HG03108 (cell line): Measurements from ENCODE around the gene FZR1.
"Not testable (repeated sequence)": the region's sequence is repeated elsewhere in the genome, so short reads cannot be mapped to it uniquely, and the experiment has no call there.

Experiments used
- ATAC-seq: cut with Tn5 transposase; IDR thresholded peaks from one replicate; pipeline ENCODE4 v1.9.1; 2021; ENCODE audit warnings: moderate library complexity; ENCODE audit not compliant: unreplicated experiment

The FZR1 gene

GRCh38 chr19:3494051-3494450, 12.1 kb upstream of the FZR1 start:
- ATAC-seq, result no peak

DNA sequence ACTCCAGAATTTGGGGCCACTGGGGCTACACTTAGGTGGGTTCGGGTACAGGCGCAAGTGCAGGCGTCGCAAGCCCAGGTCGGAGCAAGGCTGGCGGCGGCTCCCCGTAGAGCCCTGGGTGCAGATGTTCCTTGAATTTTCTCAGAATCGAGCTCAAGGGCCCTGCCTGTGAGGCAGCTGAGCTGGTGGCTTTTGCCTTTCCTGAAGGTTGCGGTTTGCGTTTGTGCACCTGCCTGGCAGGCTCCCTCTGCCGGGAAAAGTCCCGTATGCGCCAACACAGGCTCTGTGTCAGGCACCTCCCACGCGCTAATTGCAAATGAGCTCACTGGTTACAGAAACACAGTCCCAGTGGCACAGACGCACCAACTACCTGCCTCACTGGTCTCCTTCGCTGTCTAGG, 11.6 kb upstream of the FZR1 start:
- no peak for ATAC-seq

DNA sequence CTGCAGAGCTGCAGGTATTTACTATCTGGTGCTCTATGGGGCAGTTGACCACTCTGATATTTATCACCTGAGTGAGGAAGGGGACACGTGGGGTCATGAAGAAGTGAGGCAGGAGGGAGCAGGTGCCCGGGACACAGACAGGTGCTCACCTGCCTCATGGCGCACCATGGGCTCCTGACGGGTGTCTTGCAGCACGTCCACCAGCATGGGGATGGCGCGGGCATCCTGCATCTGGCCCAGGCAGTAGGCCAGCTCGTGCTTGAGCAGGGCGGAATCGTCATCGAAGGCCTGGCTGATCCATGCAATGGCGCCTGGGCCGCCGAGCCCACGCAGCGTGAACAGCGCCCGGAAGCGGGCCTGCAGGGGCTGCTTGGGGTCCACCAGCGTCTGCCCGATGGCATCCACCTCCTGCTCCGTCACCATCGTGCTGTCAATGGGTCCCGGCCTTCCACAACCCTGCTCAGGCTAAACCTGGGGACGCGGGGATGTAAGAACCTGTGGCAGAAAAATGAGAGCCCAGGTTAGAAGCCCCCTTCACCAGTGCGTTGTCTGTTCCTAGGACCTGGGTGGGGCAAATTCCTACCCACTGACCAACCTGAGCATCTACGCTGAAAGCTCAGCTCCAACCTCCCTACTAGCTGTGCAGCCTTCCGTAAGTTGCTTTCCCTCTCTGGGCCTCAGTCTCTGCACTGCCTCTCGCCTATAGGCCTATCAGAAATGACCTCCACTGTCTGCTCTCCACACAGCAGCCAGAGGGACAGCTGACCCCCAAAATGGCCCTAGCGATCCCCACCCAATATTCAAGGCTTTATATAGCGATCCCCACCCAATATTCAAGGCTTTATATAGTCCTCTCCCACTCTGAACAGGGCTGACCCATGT, 9.5 kb upstream of the FZR1 start:
- ATAC-seq, result no peak

DNA sequence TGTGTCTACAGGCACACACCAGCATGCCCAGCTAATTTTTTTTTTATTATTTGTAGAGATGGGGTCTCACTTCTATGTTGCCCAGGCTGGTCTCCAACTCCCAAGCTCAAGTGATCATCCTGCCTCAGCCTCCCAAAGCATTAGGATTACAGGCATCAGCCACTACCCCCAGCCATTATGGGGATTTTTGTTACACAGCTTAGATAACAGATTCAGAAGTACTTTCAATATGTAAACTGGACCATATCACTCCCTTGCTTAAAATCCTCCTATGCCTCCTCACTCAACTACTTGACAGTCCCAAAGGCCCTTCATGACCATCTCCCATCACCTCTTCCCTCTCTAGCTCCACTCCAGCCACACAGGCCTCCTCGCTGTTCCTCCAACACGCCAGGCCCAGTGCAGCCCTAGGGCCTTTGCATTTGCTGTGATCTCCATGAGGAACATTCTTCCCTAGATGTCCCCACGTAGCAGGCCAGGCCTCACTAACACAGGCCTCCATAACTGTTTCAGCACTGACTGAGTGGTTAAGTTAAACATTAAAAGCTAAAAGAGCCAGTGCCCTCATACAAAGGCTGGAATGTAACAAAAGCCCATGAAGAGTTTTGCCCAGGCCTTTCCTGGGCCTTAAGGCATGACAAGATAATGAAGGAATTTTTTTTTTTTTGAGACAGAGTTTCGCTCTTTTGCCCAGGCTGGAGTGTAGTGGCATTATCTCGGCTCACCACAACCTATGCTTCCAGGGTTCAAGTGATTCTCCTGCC, 8.2 kb upstream of the FZR1 start:
- no peak for ATAC-seq

GRCh38 chr19:3499738-3500428, 6.2 kb upstream of the FZR1 start:
- ATAC-seq, result no peak

DNA sequence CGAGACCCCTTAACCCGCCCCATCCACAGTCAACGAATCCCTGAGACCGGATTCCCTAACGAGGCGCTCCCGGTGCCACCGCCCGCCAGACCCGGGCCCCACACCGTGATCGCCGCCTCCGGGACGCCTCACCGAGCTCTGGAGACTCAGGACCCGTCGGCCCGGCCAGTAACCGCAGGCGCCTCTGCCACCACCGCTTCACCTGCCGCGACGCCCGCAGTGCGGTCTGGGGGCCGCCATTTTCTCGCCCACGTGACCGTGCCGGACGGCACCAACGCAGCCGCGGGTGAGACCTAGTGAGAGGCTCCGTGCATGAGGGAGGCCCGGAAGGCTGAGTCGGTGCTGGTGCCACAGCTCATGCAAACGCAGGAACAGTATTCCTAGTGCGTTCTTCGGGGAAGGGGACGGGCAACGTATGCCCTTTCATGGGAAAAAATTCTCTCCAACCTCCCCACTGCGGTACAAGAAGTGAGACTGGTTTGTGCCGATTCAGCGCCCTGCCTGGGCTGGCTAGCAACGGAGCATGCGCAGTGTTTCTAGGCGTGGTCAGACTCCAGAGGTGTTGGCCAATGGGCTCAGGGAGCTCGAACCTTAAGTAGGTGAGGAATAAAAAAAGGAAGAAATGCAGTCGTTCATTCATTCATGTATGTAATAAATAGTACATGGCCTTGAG, 5.5 kb upstream of the FZR1 start, which contains the start of gene DOHH:
Gene DOHH, minus strand, starts transcription at position 246 of the 673 bp plus-strand sequence. CDS start 3,860 bp downstream, outside the sequence.
- ATAC-seq, result peak; percentile 84

- ATAC-seq, result no peak
Measured at GRCh38 chr19:3501780-3502179, 4.3 kb upstream of the FZR1 start.

GRCh38 chr19:3503036-3503572, 3.0 kb upstream of the FZR1 start:
- ATAC-seq, result no peak

DNA sequence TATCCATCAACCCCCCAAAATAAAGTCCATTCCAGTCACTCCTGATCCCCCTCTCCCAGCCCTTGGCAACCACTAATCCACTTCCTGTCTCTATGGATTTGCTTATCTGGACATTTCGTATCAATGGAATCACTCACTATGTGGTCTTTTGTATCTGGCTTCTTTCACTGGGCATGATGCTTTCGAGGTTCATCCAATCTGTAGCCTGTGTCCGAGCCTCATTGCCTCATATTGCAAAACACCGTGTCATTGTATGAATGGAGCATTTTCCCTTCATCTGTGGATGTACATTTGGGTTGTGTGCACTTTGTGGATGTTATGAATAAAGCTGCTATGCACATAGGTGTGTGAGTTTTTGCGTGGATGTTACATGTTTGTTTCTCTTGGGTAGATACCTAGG, 1.4 kb upstream of the FZR1 start:
- ATAC-seq, result no peak

DNA sequence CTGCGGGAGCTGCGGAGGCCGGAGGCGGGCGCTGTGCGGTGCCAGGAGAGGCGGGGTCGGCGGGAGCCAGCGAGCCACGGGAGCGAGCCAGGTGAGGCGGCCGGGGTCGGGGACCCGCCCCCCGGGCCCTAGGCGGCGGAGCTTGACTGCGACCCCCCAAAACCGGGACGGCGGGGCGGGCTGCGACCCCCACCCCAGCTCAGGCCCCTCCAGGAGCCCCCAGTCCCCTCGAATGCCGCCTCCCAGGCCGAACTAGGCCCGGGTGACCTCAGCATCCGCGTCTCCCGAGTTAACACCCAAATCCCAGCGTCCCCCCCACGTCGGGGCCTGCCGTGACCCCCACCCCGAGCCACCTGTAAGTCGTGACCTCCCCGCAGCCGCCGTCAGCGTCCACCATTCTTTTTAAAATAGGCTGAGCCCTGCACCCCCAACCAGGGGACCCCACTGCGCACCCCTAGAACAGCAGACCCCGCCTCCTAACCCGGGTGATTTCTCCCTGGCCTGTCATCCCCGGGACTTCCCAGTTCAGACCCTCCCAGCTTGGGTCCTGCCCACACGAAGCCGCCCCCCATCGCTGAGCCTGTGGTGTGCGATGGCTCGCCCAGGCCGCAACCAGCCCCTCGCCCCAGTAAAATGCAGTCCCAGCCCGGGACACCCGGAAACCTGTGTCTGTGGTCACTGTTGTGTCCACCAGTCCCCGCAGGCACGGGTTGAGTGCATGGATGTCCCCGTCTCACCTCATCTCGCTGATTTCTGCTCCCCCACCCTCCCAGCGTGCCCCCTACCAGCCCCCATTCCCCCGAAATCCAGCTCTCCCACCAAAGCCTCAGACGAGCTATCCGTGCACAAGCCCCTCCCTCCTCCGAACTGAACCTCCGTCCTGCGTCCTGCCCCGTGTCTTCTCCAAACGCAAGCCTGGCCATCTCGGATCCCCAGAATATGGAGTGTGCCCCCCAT, 551 bp downstream of the FZR1 start:
- peak; percentile 8 for ATAC-seq

DNA sequence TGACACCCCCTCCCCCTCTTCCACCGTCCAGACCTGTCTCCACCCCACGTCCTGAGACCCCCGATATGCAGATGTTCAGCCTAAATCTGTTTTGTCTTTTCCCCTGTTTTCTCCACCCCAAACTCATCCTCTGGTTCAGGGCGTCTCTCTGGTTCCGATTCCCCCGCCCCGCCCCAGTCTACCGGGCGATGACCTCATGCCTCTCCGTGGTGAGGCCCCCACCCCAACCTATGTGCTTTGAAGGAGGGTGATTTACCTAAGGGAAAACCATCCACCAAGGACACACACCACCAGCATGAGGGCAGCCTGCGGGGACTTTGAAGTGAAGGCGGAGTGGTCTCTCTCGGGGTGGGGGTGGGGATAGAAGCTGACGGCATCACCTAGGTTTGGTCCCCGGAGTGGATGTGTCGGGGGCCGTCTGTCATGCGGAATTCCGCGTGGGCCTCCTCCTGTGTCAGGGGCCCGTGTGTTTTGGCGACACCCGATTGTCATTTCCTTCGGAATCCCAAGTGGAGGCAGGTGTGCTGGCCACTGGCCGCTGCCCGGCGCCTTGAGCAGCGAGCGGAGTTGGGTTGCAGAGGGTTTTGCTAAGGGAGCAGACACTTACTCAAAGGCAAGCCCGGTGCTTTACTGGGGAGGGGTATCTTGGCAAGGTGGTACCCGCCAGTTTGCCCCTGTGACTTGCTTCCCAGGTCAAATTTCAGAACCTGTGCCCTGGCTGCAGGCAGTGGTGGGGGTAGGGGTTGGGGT, 1.4 kb downstream of the FZR1 start:
- ATAC-seq, result no peak

DNA sequence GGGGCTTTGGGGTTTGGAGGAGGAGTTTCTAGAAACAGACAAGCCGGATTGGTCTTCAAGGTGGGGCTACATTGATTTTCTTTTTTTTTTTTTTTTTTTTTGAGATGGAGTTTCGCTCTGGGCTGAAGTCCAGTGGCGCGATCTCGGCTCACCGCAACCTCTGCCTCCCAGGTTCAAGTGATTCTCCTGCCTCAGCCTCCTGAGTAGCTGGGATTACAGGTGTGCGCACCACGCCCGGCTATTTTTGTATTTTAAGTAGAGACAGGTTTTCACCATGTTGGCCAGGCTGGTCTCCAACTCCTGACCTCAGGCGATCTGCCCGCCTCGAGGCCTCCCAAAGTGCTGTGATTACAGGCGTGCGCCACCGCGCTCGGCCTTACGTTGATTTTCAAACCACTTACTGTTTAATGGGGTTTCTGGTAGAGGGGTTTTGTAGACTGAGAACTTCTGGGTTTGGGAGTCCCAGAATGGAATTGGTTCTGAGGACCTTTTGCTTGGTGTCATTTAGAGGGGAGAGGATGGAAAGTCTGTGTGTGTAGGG, 2.1 kb downstream of the FZR1 start:
- ATAC-seq, result not testable (repeated sequence)

DNA sequence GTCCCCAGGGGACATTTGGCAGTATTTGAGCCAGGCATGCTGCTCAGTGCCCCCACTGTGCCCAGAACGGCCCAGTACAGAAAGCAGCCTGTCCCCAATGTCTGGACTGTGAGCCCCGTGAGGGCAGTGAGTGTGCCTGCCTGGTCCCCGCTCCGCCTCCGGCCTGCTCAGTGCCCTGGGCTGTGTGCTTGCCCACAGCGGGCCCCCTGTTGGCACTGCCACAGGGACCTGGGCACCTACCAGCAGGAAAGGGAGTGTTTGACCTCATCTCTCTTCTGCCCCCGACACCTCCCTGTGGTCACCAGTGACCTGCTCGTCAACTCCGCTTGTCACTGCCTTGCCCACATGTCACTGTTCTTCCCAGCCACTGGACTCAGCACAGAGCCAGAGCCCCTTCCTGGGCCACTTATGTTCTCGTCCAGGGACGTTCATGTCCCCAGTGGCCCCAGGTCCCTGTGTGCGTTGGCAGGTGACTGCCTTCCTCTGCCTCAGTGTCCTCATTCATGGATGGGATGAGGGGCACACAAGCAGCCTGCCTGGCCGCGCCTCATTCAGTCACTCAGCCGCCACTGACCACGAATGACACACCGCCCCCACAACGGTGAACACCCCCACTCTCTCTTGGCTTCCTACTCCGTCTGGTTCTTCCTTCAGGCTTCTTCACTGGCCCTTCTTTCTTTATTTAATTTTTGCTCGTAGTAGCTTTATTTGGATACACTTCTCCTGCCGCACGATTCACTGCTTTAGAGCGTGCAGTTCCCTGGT, 2.8 kb downstream of the FZR1 start:
- no peak for ATAC-seq

DNA sequence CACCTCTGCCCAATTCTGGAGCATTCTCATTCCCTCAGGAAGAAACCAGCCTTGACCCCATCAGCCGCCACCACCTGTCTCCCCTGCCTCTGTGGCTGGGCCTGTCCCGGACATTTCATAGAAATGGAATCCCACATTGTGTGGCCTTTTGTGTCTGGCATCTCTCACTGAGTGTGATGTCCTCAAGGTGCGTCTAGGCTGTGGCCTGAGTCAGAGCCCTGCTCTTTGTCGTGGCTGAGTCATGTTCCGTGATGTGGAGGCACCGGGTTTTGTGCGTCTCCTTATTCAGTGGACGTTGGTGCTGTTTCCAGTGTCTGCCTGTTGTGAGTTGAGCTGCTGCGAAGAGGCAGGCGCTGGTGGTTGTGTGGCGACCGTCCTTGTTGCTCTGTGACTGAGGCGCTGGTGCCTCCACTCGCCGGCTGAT, 3.5 kb downstream of the FZR1 start:
- ATAC-seq, result no peak

GRCh38 chr19:3510727-3511126, 4.6 kb downstream of the FZR1 start:
- no peak for ATAC-seq

DNA sequence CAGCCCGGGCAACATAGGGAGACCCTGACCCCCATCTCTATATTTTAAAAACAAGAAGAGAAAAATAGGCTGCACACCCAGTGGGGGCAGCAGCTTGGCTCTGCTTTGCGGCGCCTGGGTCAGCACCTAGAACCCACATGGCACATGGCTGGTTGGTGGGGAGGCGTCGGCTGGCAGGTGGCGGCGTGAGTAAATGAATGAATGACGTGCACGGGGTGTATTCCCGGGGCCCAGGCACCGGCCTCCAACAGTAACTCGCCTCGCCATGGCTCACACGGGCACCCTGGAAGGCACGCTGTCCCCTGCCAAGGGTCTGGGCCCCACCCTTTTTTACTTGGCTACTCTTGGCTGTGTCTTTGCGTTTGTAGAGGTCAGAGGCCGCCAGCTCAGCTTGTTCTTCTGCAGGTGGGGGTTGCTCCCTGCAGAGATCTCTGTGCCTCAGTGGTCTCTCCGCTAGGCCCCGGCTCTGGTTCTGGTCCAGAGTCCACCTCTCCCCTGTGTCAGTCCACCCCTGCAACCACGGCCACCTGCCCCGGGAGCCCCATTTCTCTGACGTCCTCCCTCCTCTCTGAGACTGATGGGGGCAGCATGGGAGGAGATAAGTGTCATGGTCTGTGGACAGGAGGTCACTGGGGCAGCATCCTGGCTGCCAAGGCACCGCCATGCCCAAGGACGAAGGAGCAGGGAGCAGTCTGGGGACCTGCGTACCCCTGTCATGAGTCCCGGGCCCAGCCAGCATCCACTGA, 5.6 kb downstream of the FZR1 start:
- no peak for ATAC-seq
